Measurements from ENCODE around the gene IGSF3.

DNA sequence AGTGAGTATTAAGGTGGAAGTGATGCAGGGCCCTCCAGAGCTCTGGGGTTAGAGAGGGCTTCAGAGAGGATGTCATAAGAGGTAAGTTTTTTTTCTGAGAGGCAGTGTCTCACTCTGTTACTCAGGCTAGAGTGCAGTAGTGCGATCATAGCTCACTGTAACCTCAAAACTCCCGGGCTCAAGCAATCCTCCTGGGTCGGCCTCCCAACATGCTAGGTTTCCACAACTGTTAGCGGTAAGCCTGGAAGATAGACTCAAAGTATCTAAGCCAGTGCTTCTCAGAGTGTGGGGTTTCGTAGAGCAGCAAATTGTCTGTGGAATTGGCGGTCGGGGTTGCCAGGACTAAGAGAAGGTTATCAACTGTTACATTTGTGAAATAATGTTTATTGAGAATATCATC, 18.6 kb upstream of the IGSF3 start:
- TF ChIP-seq, protein P1, sequence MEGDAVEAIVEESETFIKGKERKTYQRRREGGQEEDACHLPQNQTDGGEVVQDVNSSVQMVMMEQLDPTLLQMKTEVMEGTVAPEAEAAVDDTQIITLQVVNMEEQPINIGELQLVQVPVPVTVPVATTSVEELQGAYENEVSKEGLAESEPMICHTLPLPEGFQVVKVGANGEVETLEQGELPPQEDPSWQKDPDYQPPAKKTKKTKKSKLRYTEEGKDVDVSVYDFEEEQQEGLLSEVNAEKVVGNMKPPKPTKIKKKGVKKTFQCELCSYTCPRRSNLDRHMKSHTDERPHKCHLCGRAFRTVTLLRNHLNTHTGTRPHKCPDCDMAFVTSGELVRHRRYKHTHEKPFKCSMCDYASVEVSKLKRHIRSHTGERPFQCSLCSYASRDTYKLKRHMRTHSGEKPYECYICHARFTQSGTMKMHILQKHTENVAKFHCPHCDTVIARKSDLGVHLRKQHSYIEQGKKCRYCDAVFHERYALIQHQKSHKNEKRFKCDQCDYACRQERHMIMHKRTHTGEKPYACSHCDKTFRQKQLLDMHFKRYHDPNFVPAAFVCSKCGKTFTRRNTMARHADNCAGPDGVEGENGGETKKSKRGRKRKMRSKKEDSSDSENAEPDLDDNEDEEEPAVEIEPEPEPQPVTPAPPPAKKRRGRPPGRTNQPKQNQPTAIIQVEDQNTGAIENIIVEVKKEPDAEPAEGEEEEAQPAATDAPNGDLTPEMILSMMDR (IDR thresholded peaks at IDR 0.05) = no peak
- no peak for TF ChIP-seq POLR2A (IDR thresholded peaks at IDR 0.05)
- TF ChIP-seq EP300 (IDR thresholded peaks at IDR 0.05) = no peak
